Suprapubic skin (tissue), 4 donors: ENCODE data around the gene DMAC2L. TPM values are rescaled to one million over a fixed set of nuclear protein-coding genes. Genes with fewer than 3 reads are reported as not detected.
"Not testable (repeated sequence)": the region's sequence is repeated elsewhere in the genome, so short reads cannot be mapped to it uniquely, and the experiment has no call there.

Experiments used
- DNase-seq, 2 donors: peaks; one replicate each; pipeline ENCODE4 v3.0.0-alpha.2; 2019; ENCODE audit warnings: low spot score in 2 of 2
- H3K27ac ChIP-seq: fragments of 200-600 bp; sonication (generic); one replicate; pipeline ENCODE4 v1.5.1; 2019
- H3K27me3 ChIP-seq: fragments of 200-600 bp; sonication (generic); one replicate; pipeline ENCODE4 v1.5.1; 2019
- H3K36me3 ChIP-seq: fragments of 200-600 bp; sonication (generic); one replicate; pipeline ENCODE4 v1.5.1; 2019
- H3K4me1 ChIP-seq: fragments of 200-600 bp; sonication (generic); one replicate; pipeline ENCODE4 v1.5.1; 2019
- H3K4me3 ChIP-seq: fragments of 200-600 bp; sonication (generic); one replicate; pipeline ENCODE4 v1.5.1; 2019; ENCODE audit warnings: mild to moderate bottlenecking
- H3K9me3 ChIP-seq: fragments of 200-600 bp; sonication (generic); one replicate; pipeline ENCODE4 v1.5.1; 2019
- EP300 ChIP-seq: sonication (generic); formaldehyde crosslinking; IDR thresholded peaks from one replicate; pipeline ENCODE4 v1.6.1; 2017; ENCODE audit warnings: antibody characterized with exemption
- POLR2A ChIP-seq, 2 donors: fragments of 450-650 bp; IDR thresholded peaks; one replicate each; pipeline ENCODE4 v1.6.1; 2017; ENCODE audit warnings: antibody characterized with exemption in 2 of 2, mild to moderate bottlenecking in 2 of 2, moderate library complexity in 2 of 2
- POLR2AphosphoS5 ChIP-seq, 3 donors: sonication (generic); formaldehyde crosslinking; IDR thresholded peaks; one replicate each; pipeline ENCODE4 v1.6.1; 2017; ENCODE audit warnings: antibody characterized with exemption in 3 of 3
- WGBS: methylation state at CpG from one replicate; pipeline ENCODE4 v1.1.5; 2018; 5-methylcytosine and 5-hydroxymethylcytosine counted together
- total RNA-seq, 4 donors: library from RNA; depleted of rRNA; stranded (reverse); fragments of >200 nt; gene quantifications; one replicate each; pipeline ENCODE4 v1.1.0, GENCODE V29; 2016
- TF ChIP-seq, protein P1 (sequence below), 2 donors: fragments of 200-600 bp in 1 of 2; fragments of 450-650 bp in 1 of 2; sonication (generic) in 1 of 2; IDR thresholded peaks; one replicate each; pipeline ENCODE4 v1.5.1; 2016 to 2019; ENCODE audit warnings: antibody characterized with exemption in 2 of 2, mild to moderate bottlenecking in 1 of 2, moderate library complexity in 1 of 2

Gene DMAC2L
- total RNA-seq, 4 donors from 2014 or later = 11.6 to 20.5 (median 18.3) TPM

DNA sequence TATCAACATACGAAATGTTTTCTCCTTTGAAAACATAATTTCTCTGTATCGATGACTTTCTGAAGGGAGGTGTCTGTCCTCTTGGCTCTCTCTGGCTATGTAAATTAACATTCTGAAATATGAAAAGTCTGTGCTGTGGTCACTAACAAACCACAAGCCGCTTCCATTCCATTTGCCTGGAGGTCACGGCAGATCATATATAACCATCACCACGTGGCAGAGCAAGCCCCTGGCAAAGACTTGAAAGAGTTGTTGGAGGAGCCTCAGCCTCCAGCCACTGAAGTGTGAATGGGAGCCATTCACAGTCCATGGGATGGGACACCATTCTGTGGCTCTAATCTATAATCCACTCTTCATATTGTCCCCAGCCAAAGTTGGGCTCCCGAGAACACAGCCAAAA, 45.0 kb downstream of the DMAC2L start:
- Histone ChIP-seq H3K4me3 (no peak overlapping the region), H3K27ac (no peak overlapping the region), H3K27me3 (no peaks in the 10 kb centered on the region), H3K36me3 (no peaks in the 10 kb centered on the region), H3K9me3 (no peaks in the 10 kb centered on the region), H3K4me1 (no peaks in the 10 kb centered on the region)
- TF ChIP-seq, protein P1, sequence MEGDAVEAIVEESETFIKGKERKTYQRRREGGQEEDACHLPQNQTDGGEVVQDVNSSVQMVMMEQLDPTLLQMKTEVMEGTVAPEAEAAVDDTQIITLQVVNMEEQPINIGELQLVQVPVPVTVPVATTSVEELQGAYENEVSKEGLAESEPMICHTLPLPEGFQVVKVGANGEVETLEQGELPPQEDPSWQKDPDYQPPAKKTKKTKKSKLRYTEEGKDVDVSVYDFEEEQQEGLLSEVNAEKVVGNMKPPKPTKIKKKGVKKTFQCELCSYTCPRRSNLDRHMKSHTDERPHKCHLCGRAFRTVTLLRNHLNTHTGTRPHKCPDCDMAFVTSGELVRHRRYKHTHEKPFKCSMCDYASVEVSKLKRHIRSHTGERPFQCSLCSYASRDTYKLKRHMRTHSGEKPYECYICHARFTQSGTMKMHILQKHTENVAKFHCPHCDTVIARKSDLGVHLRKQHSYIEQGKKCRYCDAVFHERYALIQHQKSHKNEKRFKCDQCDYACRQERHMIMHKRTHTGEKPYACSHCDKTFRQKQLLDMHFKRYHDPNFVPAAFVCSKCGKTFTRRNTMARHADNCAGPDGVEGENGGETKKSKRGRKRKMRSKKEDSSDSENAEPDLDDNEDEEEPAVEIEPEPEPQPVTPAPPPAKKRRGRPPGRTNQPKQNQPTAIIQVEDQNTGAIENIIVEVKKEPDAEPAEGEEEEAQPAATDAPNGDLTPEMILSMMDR (IDR thresholded peaks at IDR 0.05) = no peak
- TF ChIP-seq POLR2A (IDR thresholded peaks at IDR 0.05) = no peak
- TF ChIP-seq POLR2AphosphoS5 (IDR thresholded peaks at IDR 0.05) = no peak
- TF ChIP-seq EP300 = no peak
- 54% methylated on average over 6 of the region's 6 CpGs for WGBS
- DNase-seq = no peak

DNA sequence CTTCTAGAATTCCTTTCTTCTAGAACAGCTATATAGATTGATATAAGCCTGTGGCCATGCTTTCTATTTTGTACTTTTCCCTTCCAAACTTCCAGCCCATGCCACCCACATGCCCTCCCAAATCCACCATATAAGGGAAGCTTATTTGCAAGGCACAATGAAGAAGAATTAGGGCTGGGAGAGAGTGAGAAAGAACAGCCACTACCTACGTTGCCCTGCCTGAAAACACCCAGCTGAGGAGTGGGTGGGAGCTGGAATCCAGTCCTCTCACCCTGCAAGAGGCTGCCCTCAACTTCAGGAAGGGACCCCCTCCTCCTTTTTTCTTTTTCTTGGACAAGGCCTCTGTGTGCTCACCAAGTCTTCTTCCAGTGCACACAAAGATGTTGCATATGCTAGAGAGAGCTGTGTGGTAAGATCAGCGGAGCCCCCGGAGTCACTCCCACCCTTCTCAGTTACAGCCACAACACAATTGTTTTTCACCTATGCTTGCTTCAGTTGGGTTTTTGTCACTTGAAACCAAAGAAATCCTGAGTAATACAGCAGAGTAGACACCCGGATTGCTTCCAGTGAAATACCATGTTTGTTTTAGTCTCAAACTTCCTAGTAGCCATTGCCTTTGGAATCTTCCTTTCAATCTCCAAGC, 45.8 kb downstream of the DMAC2L start:
- Histone ChIP-seq H3K4me1 (peaks cover 2% of the 10 kb centered on the region), H3K27ac (no peak overlapping the region), H3K27me3 (no peaks in the 10 kb centered on the region), H3K36me3 (no peaks in the 10 kb centered on the region), H3K9me3 (no peaks in the 10 kb centered on the region), H3K4me3 (no peak overlapping the region)
- no peak for DNase-seq
- 92% methylated on average over 4 of the region's 4 CpGs for WGBS
- TF ChIP-seq, protein P1 (IDR thresholded peaks at IDR 0.05) = no peak
- TF ChIP-seq POLR2A (IDR thresholded peaks at IDR 0.05) (no peak), POLR2AphosphoS5 (IDR thresholded peaks at IDR 0.05) (no peak), EP300 (no peak)

DNA sequence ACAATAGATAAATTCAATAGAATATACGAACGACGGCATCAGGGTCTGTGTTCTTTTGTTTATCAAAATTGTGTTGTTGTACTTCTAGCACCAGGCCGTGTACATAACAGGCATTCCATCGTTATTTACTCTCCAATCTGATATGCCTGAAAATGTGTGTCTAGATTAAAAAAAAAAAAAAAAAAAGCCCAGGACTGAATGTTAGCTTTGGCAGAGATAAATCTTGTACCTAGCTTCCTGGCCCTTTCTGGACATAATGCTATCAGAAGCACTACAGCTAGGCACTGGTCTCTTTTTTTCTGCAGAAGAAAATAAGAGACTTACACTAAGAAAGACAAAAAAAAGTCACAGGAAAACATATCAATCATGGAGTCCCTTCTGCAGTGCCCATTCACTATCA, 47.5 kb downstream of the DMAC2L start:
- Histone ChIP-seq H3K36me3 (no peaks in the 10 kb centered on the region), H3K4me3 (no peak overlapping the region), H3K4me1 (peaks cover 19% of the 10 kb centered on the region), H3K27me3 (no peaks in the 10 kb centered on the region), H3K27ac (no peak overlapping the region), H3K9me3 (no peaks in the 10 kb centered on the region)
- TF ChIP-seq POLR2A (IDR thresholded peaks at IDR 0.05) (no peak), POLR2AphosphoS5 (IDR thresholded peaks at IDR 0.05) (no peak)
- TF ChIP-seq, protein P1 (IDR thresholded peaks at IDR 0.05) = no peak
- no peak for DNase-seq
- 95% methylated on average over 5 of the region's 5 CpGs for WGBS

DNA sequence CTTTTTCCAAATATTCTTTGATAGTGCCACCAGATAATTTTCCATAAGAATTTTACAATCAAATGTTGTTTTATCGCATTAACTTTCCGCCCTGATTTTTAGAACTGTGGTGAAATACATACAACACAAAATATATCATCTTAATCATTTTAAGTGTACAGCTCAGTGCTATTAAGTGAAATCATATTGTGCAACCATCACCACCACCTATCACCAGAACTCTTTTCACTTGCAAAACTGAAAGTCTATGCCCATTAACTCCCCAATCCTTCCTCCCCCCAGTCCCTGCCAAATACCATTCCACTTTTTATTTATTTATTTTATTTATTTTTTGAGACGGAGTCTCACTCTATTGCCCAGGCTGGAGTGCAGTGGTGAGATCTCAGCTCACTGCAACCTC, 48.0 kb downstream of the DMAC2L start:
- Histone ChIP-seq H3K27ac (no peak overlapping the region), H3K36me3 (no peaks in the 10 kb centered on the region), H3K4me3 (no peak overlapping the region), H3K4me1 (peaks cover 24% of the 10 kb centered on the region), H3K9me3 (no peaks in the 10 kb centered on the region), H3K27me3 (no peaks in the 10 kb centered on the region)
- TF ChIP-seq POLR2AphosphoS5 (IDR thresholded peaks at IDR 0.05) (no peak), POLR2A (IDR thresholded peaks at IDR 0.05) (no peak), EP300 (no peak)
- TF ChIP-seq, protein P1 (IDR thresholded peaks at IDR 0.05) = no peak
- 96% methylated on average over 3 of the region's 3 CpGs for WGBS
- no peak for DNase-seq

DNA sequence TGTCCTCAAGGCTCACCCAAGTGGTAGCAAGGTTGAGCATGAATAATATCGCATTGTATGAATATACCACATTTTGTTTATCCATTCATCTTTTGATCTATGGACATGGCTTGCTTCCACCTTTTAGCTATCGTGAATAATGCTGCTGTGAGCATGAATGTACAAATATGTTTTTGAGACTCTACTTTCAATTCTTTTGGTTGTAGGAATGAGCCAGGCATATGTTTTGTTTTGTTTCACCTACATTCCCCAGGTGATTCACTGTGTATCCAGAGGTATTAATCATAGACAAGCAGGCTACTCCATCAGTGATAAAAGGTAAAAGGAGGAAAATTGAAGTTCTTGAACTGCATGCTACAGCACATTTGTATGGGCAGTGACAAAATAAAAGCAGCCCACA, 48.7 kb downstream of the DMAC2L start:
- WGBS = 83% methylated on average over 2 of the region's 2 CpGs
- no peak overlapping the region for H3K27ac ChIP-seq

DNA sequence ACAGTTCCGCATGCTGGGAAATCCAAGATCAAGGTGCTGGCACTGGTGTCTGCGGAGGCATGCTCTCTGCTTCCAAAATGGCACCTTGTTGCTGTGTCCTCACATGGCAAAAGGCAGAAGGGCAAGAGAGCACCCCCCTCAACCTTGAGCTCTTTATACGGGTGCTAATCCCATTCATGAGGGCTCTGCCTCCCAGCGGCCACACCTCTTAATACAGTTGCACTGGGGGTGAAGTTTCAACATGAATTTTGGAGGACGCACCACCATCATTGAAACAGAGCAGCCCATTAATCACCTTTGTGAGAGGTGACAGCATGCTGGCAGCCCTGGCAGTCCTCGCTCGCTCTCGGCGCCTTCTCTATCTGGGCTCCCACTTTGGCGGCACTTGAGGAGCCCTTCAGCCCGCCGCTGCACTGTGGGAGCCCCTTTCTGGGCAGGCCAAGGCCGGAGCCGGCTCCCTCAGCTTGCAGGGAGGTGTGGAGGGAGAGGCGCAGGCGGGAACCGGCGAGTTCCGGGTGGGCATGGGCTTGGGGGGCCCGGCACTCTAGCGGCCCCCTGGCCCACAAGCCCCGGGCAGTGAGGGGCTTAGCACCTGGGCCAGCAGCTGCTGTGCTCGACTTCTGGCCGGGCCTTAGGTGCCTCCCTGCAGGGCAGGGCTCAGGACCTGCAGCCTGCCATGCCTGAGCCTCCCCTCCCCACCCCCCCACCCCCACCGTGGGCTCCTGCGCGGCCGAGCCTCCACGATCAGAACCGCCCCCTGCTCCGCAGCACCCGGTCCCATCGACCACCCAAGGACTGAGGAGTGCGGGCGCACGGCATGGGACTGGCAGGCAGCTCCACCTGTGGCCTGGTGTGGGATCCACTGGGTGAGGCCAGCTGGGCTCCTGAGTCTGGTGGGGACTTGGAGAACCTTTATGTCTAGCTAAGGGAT, 49.6 kb downstream of the DMAC2L start:
- DNase-seq, H3K9me3 ChIP-seq, H3K4me3 ChIP-seq, H3K27ac ChIP-seq, H3K36me3 ChIP-seq, H3K27me3 ChIP-seq: not testable (repeated sequence)
- 98% methylated on average over 11 of the region's 36 CpGs for WGBS
- H3K4me1 ChIP-seq = peaks cover 31% of the 10 kb centered on the region

More for the DNA sequence above, 48.7 kb downstream of the DMAC2L start:
- Histone ChIP-seq H3K36me3 (no peaks in the 10 kb centered on the region), H3K27me3 (no peaks in the 10 kb centered on the region), H3K4me3 (no peak overlapping the region), H3K4me1 (peaks cover 31% of the 10 kb centered on the region), H3K9me3 (no peaks in the 10 kb centered on the region)
- no peak for TF ChIP-seq EP300
- no peak for TF ChIP-seq POLR2A (IDR thresholded peaks at IDR 0.05)
- TF ChIP-seq POLR2AphosphoS5 (IDR thresholded peaks at IDR 0.05) = no peak
- TF ChIP-seq, protein P1 (IDR thresholded peaks at IDR 0.05) = no peak
- DNase-seq = no peak
